22Rv1 (cell line): ENCODE results near the gene MPP7.

Experiments
- H3K27ac ChIP-seq: fragments of 450-650 bp; 2 replicates; pipeline ENCODE4 v1.5.1; 2017
- ZFX ChIP-seq: fragments of 450-650 bp; IDR thresholded peaks from 2 replicates; pipeline ENCODE4 v1.6.1; 2017; ENCODE audit warnings: antibody characterized with exemption, borderline replicate concordance
- TF ChIP-seq, protein P1 (sequence below): fragments of 450-650 bp; IDR thresholded peaks from 2 replicates; pipeline ENCODE4 v1.5.1; 2017; ENCODE audit warnings: mild to moderate bottlenecking

The MPP7 gene

DNA sequence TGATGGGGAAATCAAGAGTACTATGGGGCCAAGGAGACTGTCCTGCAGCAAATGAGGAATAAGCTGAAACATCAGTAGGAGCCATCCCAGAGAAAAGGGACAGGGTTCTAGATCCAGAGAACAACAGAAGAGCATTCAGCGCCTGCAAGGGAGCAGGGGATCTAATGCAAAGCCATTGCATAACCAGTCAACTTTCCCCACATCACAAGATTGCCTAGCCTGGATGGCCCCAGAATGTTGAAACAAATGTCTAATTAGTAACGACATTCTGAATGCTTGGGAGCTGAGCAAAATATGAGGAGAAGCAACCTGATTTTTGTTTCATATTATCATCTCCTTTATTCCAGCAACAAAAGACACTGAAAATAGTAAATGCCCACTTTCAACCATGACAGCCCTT is 2.7 kb upstream of the MPP7 start:
- TF ChIP-seq, protein P1, sequence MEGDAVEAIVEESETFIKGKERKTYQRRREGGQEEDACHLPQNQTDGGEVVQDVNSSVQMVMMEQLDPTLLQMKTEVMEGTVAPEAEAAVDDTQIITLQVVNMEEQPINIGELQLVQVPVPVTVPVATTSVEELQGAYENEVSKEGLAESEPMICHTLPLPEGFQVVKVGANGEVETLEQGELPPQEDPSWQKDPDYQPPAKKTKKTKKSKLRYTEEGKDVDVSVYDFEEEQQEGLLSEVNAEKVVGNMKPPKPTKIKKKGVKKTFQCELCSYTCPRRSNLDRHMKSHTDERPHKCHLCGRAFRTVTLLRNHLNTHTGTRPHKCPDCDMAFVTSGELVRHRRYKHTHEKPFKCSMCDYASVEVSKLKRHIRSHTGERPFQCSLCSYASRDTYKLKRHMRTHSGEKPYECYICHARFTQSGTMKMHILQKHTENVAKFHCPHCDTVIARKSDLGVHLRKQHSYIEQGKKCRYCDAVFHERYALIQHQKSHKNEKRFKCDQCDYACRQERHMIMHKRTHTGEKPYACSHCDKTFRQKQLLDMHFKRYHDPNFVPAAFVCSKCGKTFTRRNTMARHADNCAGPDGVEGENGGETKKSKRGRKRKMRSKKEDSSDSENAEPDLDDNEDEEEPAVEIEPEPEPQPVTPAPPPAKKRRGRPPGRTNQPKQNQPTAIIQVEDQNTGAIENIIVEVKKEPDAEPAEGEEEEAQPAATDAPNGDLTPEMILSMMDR: no peak
- no peak for TF ChIP-seq ZFX
- H3K27ac ChIP-seq: no peak overlapping the region

DNA sequence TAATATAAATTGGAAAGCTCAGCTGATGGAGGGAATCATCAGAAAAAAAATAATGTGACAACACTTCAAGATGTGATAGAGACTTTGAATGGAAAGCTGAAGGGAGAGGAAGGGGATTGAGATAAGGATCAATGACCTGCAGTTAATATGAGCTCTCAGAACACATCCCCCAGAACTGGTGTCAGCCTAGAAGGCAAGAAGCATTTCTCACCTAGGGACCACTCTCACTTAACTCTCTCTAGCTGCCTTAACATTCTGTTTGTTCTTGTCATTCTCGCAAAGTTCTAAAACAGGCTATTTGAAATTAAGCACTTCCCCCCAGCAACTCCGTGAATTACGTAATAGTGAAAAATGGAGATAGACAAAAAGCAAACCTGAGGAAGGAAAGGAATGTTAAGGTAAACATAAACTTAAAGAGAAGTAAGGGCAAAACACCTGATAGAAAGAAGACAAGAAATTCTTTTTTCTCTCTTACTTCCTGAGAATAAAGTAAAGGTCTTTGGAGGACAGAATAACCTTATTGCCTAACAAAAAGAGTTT is 1.2 kb upstream of the MPP7 start:
- no peak overlapping the region for H3K27ac ChIP-seq
- TF ChIP-seq, protein P1: no peak
- TF ChIP-seq ZFX: no peak

- no peak for TF ChIP-seq ZFX
- TF ChIP-seq, protein P1: no peak
- peak overlapping the region; percentile 55 for H3K27ac ChIP-seq
These were observed 739 bp downstream of the MPP7 start for GRCh38 chr10:28302012-28302637.

GRCh38 chr10:28300027-28300426 is 2.8 kb downstream of the MPP7 start:
- no peak overlapping the region for H3K27ac ChIP-seq
- TF ChIP-seq, protein P1: peak; percentile 32
- no peak for TF ChIP-seq ZFX

GRCh38 chr10:28298951-28299350 is 3.9 kb downstream of the MPP7 start:
- TF ChIP-seq, protein P1: no peak
- no peak for TF ChIP-seq ZFX
- no peak overlapping the region for H3K27ac ChIP-seq

DNA sequence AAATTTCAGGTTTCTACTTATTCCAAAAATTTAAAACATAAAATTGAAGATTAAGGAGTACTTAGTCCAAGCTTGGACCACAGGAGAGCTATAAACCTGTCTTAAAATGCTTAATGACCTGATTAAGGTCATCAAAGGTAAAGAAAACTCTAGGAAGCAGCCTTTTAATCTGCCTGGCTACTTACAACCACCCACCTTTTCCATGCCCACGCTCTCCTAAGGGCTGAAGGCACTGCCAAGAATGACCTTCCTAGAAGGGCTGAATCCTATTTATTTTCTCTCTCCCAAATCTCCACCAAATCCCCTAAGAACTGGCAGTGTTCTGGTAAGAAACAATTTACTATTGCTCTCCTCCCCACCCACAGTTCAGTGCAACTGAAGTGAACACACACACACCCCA is 6.8 kb downstream of the MPP7 start:
- no peak overlapping the region for H3K27ac ChIP-seq
- TF ChIP-seq ZFX: no peak
- TF ChIP-seq, protein P1: no peak

DNA sequence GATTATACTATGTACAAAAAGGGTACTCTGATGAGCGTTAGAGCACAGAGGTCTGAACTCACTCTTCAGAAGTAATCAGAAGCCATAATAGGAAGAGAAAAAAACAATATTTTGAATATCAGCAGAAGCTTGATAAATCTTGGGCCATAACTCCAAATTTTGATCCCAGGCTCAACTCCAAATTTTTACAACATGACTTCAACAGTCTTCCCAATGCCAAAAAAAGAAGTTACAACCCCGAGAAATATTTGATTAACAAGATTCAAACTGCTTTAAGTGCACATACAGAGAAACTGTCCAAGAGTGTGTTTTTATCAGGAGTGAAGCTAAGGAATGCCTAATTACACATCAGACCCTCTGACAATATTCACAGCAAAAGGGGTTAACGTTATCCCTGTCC is 7.5 kb downstream of the MPP7 start:
- H3K27ac ChIP-seq: no peak overlapping the region

More for the DNA sequence above, 7.5 kb downstream of the MPP7 start:
- TF ChIP-seq, protein P1: no peak
- no peak for TF ChIP-seq ZFX
